H1 (cell line): ENCODE results near the gene HEXIM1. TPM values are rescaled to one million over a fixed set of nuclear protein-coding genes. Genes with fewer than 3 reads are reported as not detected.

Source experiments
- CTCF ChIA-PET: fragments of 300-600 bp; sonication (Branson Sonifier 250); formaldehyde crosslinking; loops from one replicate; lab custom pipeline; 2021; ENCODE audit not compliant: partially characterized antibody; lab: Charles Lee
- POLR2A ChIA-PET: fragments of 300-600 bp; sonication (Branson Sonifier 250); formaldehyde crosslinking; loops from one replicate; lab custom pipeline; 2021; ENCODE audit warnings: inconsistent platforms; ENCODE audit not compliant: partially characterized antibody; lab: Charles Lee
- DNase-seq, 2 experiments: peaks; one replicate each; pipeline versions ENCODE4 v3.0.0 to v3.0.0-alpha.2; 2010 to 2022; ENCODE audit warnings: low spot score in 2 of 2, low read depth in 1 of 2, mixed read lengths in 1 of 2
- FAIRE-seq: peaks from 2 replicates; lab custom pipeline; 2011; peaks lifted over from hg19 to GRCh38; lab: Jason Lieb, UNC
- H2AFZ ChIP-seq: 2 replicates; pipeline ENCODE4 v1.8.1; 2012; ENCODE audit warnings: low read length, inconsistent platforms
- H2AK5ac ChIP-seq: 2 replicates; pipeline ENCODE4 v1.6.1; 2013; ENCODE audit warnings: low read depth, low read length
- H2BK120ac ChIP-seq: replicated peaks from 2 replicates; pipeline ENCODE3; 2013; ENCODE audit warnings: low read depth, low read length, inconsistent platforms
- H2BK12ac ChIP-seq: 2 replicates; pipeline ENCODE4 v1.6.1; 2013; ENCODE audit warnings: low read depth, low read length
- H2BK15ac ChIP-seq: 2 replicates; pipeline ENCODE4 v1.6.1; 2013; ENCODE audit warnings: low read length
- H2BK20ac ChIP-seq: 2 replicates; pipeline ENCODE4 v1.6.1; 2013; ENCODE audit warnings: low read length
- H2BK5ac ChIP-seq: 2 replicates; pipeline ENCODE4 v1.6.1; 2013; ENCODE audit warnings: low read depth, low read length
- H3K14ac ChIP-seq: 2 replicates; pipeline ENCODE4 v1.6.1; 2013; ENCODE audit warnings: inconsistent platforms; ENCODE audit not compliant: insufficient read length
- H3K18ac ChIP-seq: 2 replicates; pipeline ENCODE4 v1.6.1; 2013; ENCODE audit warnings: low read length; ENCODE audit errors: extremely low read depth
- H3K23ac ChIP-seq: 2 replicates; pipeline ENCODE4 v1.6.1; 2013; ENCODE audit warnings: inconsistent platforms; ENCODE audit not compliant: insufficient read length
- H3K23me2 ChIP-seq: 2 replicates; pipeline ENCODE4 v1.6.1; 2013; ENCODE audit warnings: low read depth, low read length
- H3K27ac ChIP-seq: 2 replicates; pipeline ENCODE4 v1.6.1; 2011; ENCODE audit warnings: low read depth, low read length, inconsistent platforms
- H3K27me3 ChIP-seq, 4 experiments: replicated peaks in 1 of 4; 1 replicate in 1 of 4; 2 replicates in 3 of 4; pipeline versions ENCODE4 v1.6.1 to v1.8.1; 2011 to 2013; ENCODE audit warnings: low read length in 3 of 4, mild to moderate bottlenecking in 3 of 4, inconsistent platforms in 2 of 4, mixed read lengths in 2 of 4, moderate library complexity in 1 of 4; ENCODE audit not compliant: control insufficient read depth in 3 of 4, insufficient read depth in 3 of 4; ENCODE audit errors: extremely low read depth in 1 of 4
- H3K36me3 ChIP-seq, 4 experiments: 2 replicates each; pipeline versions ENCODE4 v1.6.1 to v1.8.1; 2011 to 2013; ENCODE audit warnings: mild to moderate bottlenecking in 4 of 4, low read length in 3 of 4, moderate library complexity in 2 of 4, control low read depth in 1 of 4, inconsistent platforms in 1 of 4; ENCODE audit not compliant: insufficient read depth in 4 of 4, control insufficient read depth in 2 of 4
- H3K4ac ChIP-seq: replicated peaks from 2 replicates; pipeline ENCODE3; 2013; ENCODE audit warnings: low read length, low read depth, mixed read lengths, inconsistent platforms; ENCODE audit not compliant: insufficient read length
- H3K4me1 ChIP-seq, 4 experiments: replicated peaks in 1 of 4; 1 replicate in 1 of 4; 2 replicates in 3 of 4; pipeline versions ENCODE4 v1.6.1 to v1.8.1; 2011 to 2013; ENCODE audit warnings: low read length in 3 of 4, inconsistent platforms in 2 of 4, mixed read lengths in 1 of 4; ENCODE audit not compliant: insufficient read depth in 4 of 4, control insufficient read depth in 3 of 4
- H3K4me2 ChIP-seq, 2 experiments: 2 replicates each; pipeline versions ENCODE4 v1.6.1 to v1.8.1; 2011 to 2013; ENCODE audit warnings: low read depth in 2 of 2, low read length in 2 of 2, control low read depth in 1 of 2, inconsistent platforms in 1 of 2, mild to moderate bottlenecking in 1 of 2; ENCODE audit not compliant: insufficient read depth in 1 of 2
- H3K4me3 ChIP-seq, 4 experiments: fragments of 200-600, 300-600 bp in 1 of 4; sonication (generic), shearing (Covaris generic), sonication (Bioruptor Twin) in 1 of 4; 2 replicates each; pipeline versions ENCODE4 v1.5.1 to v1.8.1; 2011 to 2016; ENCODE audit warnings: low read length in 4 of 4, low read depth in 3 of 4, control low read depth in 2 of 4, inconsistent platforms in 2 of 4, mild to moderate bottlenecking in 2 of 4, mixed read lengths in 1 of 4, moderate library complexity in 1 of 4; ENCODE audit not compliant: insufficient read depth in 2 of 4; ENCODE audit errors: extremely low read depth in 1 of 4
- H3K56ac ChIP-seq: replicated peaks from 2 replicates; pipeline ENCODE3; 2013; ENCODE audit warnings: low read depth, mild to moderate bottlenecking, mixed read lengths, low read length, inconsistent platforms; ENCODE audit not compliant: insufficient read length
- H3K79me1 ChIP-seq: 2 replicates; pipeline ENCODE4 v1.6.1; 2013; ENCODE audit warnings: low read depth, low read length, control low read depth
- H3K79me2 ChIP-seq, 2 experiments: 2 replicates each; pipeline versions ENCODE4 v1.6.1 to v1.8.1; 2012 to 2013; ENCODE audit warnings: low read length in 2 of 2, mild to moderate bottlenecking in 2 of 2, inconsistent platforms in 1 of 2; ENCODE audit not compliant: insufficient read depth in 2 of 2, control insufficient read depth in 1 of 2
- H3K9ac ChIP-seq, 4 experiments: replicated peaks in 1 of 4; 1 replicate in 1 of 4; 2 replicates in 3 of 4; pipeline versions ENCODE4 v1.6.1 to v1.8.1; 2011 to 2013; ENCODE audit warnings: low read depth in 3 of 4, low read length in 3 of 4, control low read depth in 2 of 4, mild to moderate bottlenecking in 2 of 4, moderate library complexity in 2 of 4, inconsistent platforms in 1 of 4; ENCODE audit errors: extremely low read depth in 1 of 4
- H3K9me3 ChIP-seq, 2 experiments: 2 replicates each; pipeline versions ENCODE4 v1.6.1 to v1.8.1; 2012 to 2013; ENCODE audit warnings: mild to moderate bottlenecking in 2 of 2, moderate library complexity in 2 of 2, control low read depth in 1 of 2, inconsistent platforms in 1 of 2, low read depth in 1 of 2, low read length in 1 of 2, mixed read lengths in 1 of 2; ENCODE audit not compliant: insufficient read depth in 2 of 2
- H4K20me1 ChIP-seq, 2 experiments: replicated peaks in 1 of 2; 2 replicates each; pipeline versions ENCODE3 to v1.8.1; 2011 to 2013; ENCODE audit warnings: inconsistent platforms in 2 of 2, low read length in 2 of 2, mild to moderate bottlenecking in 1 of 2; ENCODE audit not compliant: insufficient read depth in 2 of 2, control insufficient read depth in 1 of 2
- H4K5ac ChIP-seq: 2 replicates; pipeline ENCODE4 v1.6.1; 2013; ENCODE audit warnings: low read length, low read depth, mixed read lengths, inconsistent platforms; ENCODE audit not compliant: insufficient read length
- H4K8ac ChIP-seq: 2 replicates; pipeline ENCODE4 v1.8.0; 2013; ENCODE audit warnings: mild to moderate bottlenecking, moderate library complexity, low read length, inconsistent platforms; ENCODE audit not compliant: insufficient read depth; ENCODE audit errors: extremely low read depth
- H4K91ac ChIP-seq: replicated peaks from 2 replicates; pipeline ENCODE3; 2013; ENCODE audit warnings: low read length, mixed read lengths, inconsistent platforms; ENCODE audit not compliant: insufficient read length
- HDAC2 ChIP-seq, 2 experiments: fragments of 300-600 bp in 1 of 2; sonication (generic) in 1 of 2; IDR thresholded peaks; 2 replicates each; pipeline ENCODE4 v1.6.1; 2011 to 2012; ENCODE audit warnings: low read depth in 2 of 2, low read length in 2 of 2, mild to moderate bottlenecking in 2 of 2, moderate library complexity in 2 of 2, borderline replicate concordance in 1 of 2, inconsistent platforms in 1 of 2
- HDAC6 ChIP-seq: IDR thresholded peaks from one replicate; pipeline ENCODE4 v1.7.1; 2012; ENCODE audit warnings: low read depth, mild to moderate bottlenecking, inconsistent platforms, low read length, moderate library complexity
- KDM5A ChIP-seq: fragments of 200-600 bp; IDR thresholded peaks from 2 replicates; pipeline ENCODE4 v1.7.1; 2012; ENCODE audit warnings: mild to moderate bottlenecking, low read length, inconsistent platforms, mixed read lengths
- RNF2 ChIP-seq: fragments of 200-900, 300-1000 bp; sonication (generic); IDR thresholded peaks from 2 replicates; pipeline ENCODE4 v1.7.1; 2016; ENCODE audit warnings: borderline replicate concordance, low read depth, mild to moderate bottlenecking, antibody characterized with exemption, low read length; ENCODE audit not compliant: poor library complexity, severe bottlenecking; ENCODE audit errors: missing control alignments
- SAP30 ChIP-seq: fragments of 300-600 bp; sonication (generic); IDR thresholded peaks from 2 replicates; pipeline ENCODE4 v1.7.1; 2012; ENCODE audit warnings: low read length, moderate library complexity, mild to moderate bottlenecking, inconsistent platforms; ENCODE audit not compliant: insufficient read depth, insufficient replicate concordance
- SIN3A ChIP-seq, 2 experiments: IDR thresholded peaks in 1 of 2; conservative IDR thresholded peaks in 1 of 2; 2 replicates each; pipeline ENCODE4 v1.6.1; 2011 to 2012; ENCODE audit warnings: low read length in 2 of 2, improper control_type of control experiment in 1 of 2, low read depth in 1 of 2, mild to moderate bottlenecking in 1 of 2
- SP2 ChIP-seq: IDR thresholded peaks from 2 replicates; pipeline ENCODE4 v1.6.1; 2012; ENCODE audit warnings: mild to moderate bottlenecking, low read length, inconsistent platforms
- SRF ChIP-seq: IDR thresholded peaks from 2 replicates; pipeline ENCODE4 v1.6.1; 2011; ENCODE audit warnings: mild to moderate bottlenecking, low read depth, low read length, moderate library complexity
- TBP ChIP-seq: IDR thresholded peaks from 2 replicates; pipeline ENCODE4 v1.6.1; 2011; ENCODE audit warnings: low read depth, low read length, improper control_type of control experiment
- whole genome bisulfite sequencing, 2 experiments: shearing (Covaris generic) in 1 of 2; methylation state at CpG; one replicate each; pipeline versions ENCODE4 v1.1.6 to v1.1.7; 2013 to 2015; ENCODE audit warnings: low lambda C conversion rate in 2 of 2, mixed read lengths in 2 of 2, inconsistent platforms in 1 of 2, low coverage in 1 of 2, missing lambda C conversion rate in 1 of 2; ENCODE audit not compliant: insufficient replicate concordance in 2 of 2, insufficient coverage in 1 of 2, insufficient read length in 1 of 2; ENCODE audit errors: extremely low coverage in 1 of 2, missing lambda C conversion rate in 1 of 2; 5-methylcytosine and 5-hydroxymethylcytosine counted together
- polyA plus RNA-seq, 7 experiments: library from polyadenylated mRNA; depleted of rRNA in 3 of 7; stranded (reverse) in 5 of 7; unstranded in 2 of 7; fragments of >200 nt in 5 of 7; fragments of 200-250 nt in 2 of 7; gene quantifications; 1 replicate in 5 of 7; 2 replicates in 1 of 7; 4 replicates in 1 of 7; pipeline versions ENCODE4 v1.2.1 to v1.2.3, GENCODE V29; 2011 to 2013; ENCODE audit warnings: missing spikeins in 2 of 7, mixed read lengths in 2 of 7
- total RNA-seq: library from RNA; stranded (reverse); fragmentation: NEBNext Ultra II Directional; extraction: Animal tissue kit (Norgen Biotek cat#: 25700); gene quantifications from 2 replicates; pipeline ENCODE4 v1.2.1, GENCODE V29; 2021

HEXIM1 gene
- total and polyA plus RNA-seq, 2 of the 8 experiments (the other 6 are each of a cell fraction or from before 2014, with no cell fraction given) = 9.1 to 38.3 TPM

GRCh38 chr17:45108051-45108450 is 40.2 kb upstream of the HEXIM1 start:
- Histone ChIP-seq H2BK15ac (no peak overlapping the region), H3K56ac (no peak overlapping the region), H3K79me2 (no peaks in the 10 kb centered on the region), H2BK5ac (no peak overlapping the region), H4K91ac (no peak overlapping the region), H3K18ac (no peak overlapping the region), H3K27me3 (no peaks in the 10 kb centered on the region), H4K20me1 (peaks cover 6 to 8% of the 10 kb centered on the region in 2 experiments), H3K4ac (no peak overlapping the region), H3K4me3 (no peak overlapping the region), H2BK120ac (no peak overlapping the region), H3K9ac (no peak overlapping the region), H3K79me1 (no peaks in the 10 kb centered on the region; the same call in 1 of the 2 replicates), H3K14ac (no peak overlapping the region), H3K23me2 (no peaks in the 10 kb centered on the region), H4K8ac (no peak overlapping the region), H3K36me3 (peaks cover 34 to 57% (median 46%) of the 10 kb centered on the region in 4 experiments), H2AFZ (no peak overlapping the region), H3K4me1 (no peaks in the 10 kb centered on the region; a peak in 1 of 7 replicates), H3K9me3 (no peaks in the 10 kb centered on the region), H2BK20ac (no peak overlapping the region), H3K23ac (no peak overlapping the region), H3K4me2 (no peak overlapping the region), H3K27ac (no peak overlapping the region), H2BK12ac (no peak overlapping the region), H4K5ac (no peak overlapping the region), H2AK5ac (no peak overlapping the region)
- FAIRE-seq (no peak), DNase-seq (no peak)
- ChIA-PET CTCF (interaction anchor here (1.1 to 8.1 kb wide), 9 partner anchors 10 to 187 kb away, joined by 3 to 67 read pairs (median 7); partner anchors contain the start of genes ACBD4 and PLCD3), POLR2A (interaction anchor here (1.1 to 2.2 kb wide), 5 partner anchors 10 to 47 kb away, joined by 3 to 7 read pairs (median 4); partner anchors contain the start of genes HEXIM1 and NMT1)
- WGBS, 2 experiments = 89% methylated on average over 9 of the region's 9 CpGs; no CpG with 5 or more reads in 1 of the 2 experiments
- TF ChIP-seq SIN3A (conservative IDR thresholded peaks at IDR 0.05 in 1 of 2, IDR thresholded peaks at IDR 0.05 in 1 of 2; ENCODE audit: low read depth in 1 of 2, low read length in 2 of 2) (no peak), HDAC6 (no peak), SRF (no peak), HDAC2 (IDR thresholded peaks at IDR 0.05; ENCODE audit: borderline replicate concordance in 1 of 2, low read depth in 2 of 2, low read length in 2 of 2) (no peak), KDM5A (no peak), RNF2 (no peak), SP2 (no peak), SAP30 (no peak), TBP (no peak)
